AG04450 (cell line): ENCODE measurements around the gene VWA3A. TPM values are rescaled to one million over a fixed set of nuclear protein-coding genes. Genes with fewer than 3 reads are reported as not detected.
"Not testable (repeated sequence)": the region's sequence is repeated elsewhere in the genome, so short reads cannot be mapped to it uniquely, and the experiment has no call there.

Experiments used
- CTCF ChIA-PET: fragments of 300-600, 350-600 bp; formaldehyde crosslinking; extraction: SDS; loops from one replicate; lab custom pipeline; 2022; ENCODE audit warnings: antibody characterized with exemption, inconsistent platforms; lab: Charles Lee
- POLR2A ChIA-PET: fragments of 350-600 bp; formaldehyde crosslinking; extraction: SDS; loops from one replicate; lab custom pipeline; 2021; ENCODE audit warnings: antibody characterized with exemption, inconsistent platforms; lab: Yijun Ruan, JAX
- DNase-seq: peaks from one replicate; pipeline ENCODE4 v3.0.0-alpha.2; 2011; ENCODE audit warnings: low read depth, low spot score
- H3K27ac ChIP-seq: one replicate; pipeline ENCODE4 v1.5.1; 2012; ENCODE audit warnings: low read depth, low read length, control low read depth
- H3K27me3 ChIP-seq: one replicate; pipeline ENCODE4 v1.6.0; 2012; ENCODE audit warnings: low read length; ENCODE audit not compliant: control insufficient read depth, insufficient read depth
- H3K4me3 ChIP-seq: 2 replicates; pipeline ENCODE4 v1.5.1; 2011; ENCODE audit warnings: mild to moderate bottlenecking, low read depth, low read length, control low read depth
- H3K9me3 ChIP-seq: 2 replicates; pipeline ENCODE4 v1.5.1; 2012; ENCODE audit warnings: low read length; ENCODE audit not compliant: control insufficient read depth, insufficient read depth
- polyA minus RNA-seq: library from RNA; depleted of rRNA, polyadenylated mRNA; stranded (reverse); fragments of >200 nt; gene quantifications from 2 replicates; pipeline ENCODE4 v1.2.3, GENCODE V29; 2011; rRNA and poly(A)+ RNA removed
- polyA plus RNA-seq: library from polyadenylated mRNA; depleted of rRNA; stranded (reverse); fragments of >200 nt; gene quantifications from 2 replicates; pipeline ENCODE4 v1.2.3, GENCODE V29; 2011; rRNA removed
- TF ChIP-seq, protein P1 (sequence below): IDR thresholded peaks from 2 replicates; pipeline ENCODE4 v1.5.1; 2011; ENCODE audit warnings: low read depth, low read length, control low read depth, inconsistent platforms

The VWA3A gene, protein sequence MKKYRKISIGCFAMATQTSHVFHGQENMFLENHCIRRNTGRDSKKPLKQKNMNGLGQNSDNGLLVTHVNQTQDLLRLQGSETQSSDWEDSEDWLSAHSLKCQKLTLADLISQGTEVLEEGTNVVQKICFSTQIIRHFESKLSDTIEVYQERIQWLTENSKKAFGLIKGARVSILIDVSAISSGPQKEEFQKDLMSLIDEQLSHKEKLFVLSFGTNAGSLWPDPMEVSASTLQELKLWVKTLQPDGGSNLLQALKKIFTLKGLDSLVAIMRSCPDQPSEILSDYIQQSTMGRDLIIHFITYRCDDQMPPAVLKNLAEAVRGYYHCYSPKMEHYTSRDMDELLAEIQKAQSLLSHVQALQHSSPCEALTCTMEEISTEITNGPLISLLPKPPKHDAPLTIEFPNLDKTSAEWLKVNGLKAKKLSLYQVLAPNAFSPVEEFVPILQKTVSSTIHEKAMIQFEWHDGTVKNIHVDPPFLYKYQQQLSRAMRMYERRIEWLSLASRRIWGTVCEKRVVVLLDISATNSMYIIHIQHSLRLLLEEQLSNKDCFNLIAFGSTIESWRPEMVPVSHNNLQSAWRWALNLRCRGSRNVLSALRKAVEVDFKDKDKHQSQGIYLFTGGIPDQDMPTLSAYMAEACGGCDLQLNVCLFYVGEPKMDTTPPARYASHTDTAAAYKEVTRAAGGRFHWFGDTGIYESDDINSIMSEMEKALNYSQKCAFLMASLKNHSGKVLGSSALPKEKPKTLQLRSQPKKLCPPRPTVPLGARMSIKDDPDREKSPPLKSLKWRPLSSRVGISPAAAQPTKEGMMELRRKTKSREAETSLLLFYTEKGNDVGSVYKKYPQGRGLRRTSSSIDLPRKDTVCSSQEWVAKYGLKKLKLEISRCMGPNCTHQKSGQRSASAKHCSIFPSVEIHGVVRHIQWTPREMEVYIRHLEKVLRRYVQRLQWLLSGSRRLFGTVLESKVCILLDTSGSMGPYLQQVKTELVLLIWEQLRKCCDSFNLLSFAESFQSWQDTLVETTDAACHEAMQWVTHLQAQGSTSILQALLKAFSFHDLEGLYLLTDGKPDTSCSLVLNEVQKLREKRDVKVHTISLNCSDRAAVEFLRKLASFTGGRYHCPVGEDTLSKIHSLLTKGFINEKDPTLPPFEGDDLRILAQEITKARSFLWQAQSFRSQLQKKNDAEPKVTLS
- polyA plus RNA-seq (not detected in 2 replicates), polyA minus RNA-seq (not detected in 2 replicates)

DNA sequence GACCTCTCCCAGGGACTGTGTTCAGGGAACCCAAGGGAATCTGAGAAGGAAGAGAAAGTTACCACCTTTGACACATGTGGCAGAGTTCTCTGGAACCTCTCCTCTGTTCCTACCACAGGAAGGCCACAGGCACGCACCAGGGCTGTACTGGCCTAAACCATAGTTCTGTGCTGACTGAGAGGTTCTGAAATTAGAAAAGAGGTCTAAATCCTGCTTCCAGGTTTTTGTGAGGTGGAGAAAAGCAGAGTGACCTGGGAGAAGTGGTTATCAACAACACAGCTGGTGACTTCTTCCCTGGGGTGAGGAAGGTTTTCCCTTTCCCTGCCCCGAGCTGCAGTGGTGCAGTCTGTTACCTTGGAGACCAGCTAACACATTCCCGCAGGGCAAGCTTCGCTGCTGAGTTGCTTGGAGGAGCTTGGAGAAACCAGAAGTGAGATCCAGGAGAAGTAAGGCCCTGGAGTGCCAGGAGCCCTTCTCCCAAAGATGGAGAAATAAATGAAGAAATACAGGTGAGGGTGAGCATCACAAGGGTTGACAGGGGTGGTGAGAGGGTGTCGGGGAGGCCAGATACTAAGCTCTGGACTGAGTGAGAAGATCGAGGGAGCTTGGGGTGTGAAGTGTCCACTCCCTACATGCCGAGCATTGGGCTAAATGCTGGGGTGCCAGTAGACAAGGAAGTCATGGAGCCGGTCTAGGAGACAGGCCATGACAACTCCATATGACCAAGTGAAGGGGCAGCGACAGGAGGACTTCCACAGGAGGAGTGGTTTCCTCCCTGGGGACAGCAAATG, at the start of gene VWA3A:
TSS of gene VWA3A (plus strand) at position 399 of the 791 bp plus-strand sequence. CDS start at position 496, 97 bp downstream.
- peaks cover 6% of the 10 kb centered on the region for H3K27me3 ChIP-seq
- TF ChIP-seq, protein P1, sequence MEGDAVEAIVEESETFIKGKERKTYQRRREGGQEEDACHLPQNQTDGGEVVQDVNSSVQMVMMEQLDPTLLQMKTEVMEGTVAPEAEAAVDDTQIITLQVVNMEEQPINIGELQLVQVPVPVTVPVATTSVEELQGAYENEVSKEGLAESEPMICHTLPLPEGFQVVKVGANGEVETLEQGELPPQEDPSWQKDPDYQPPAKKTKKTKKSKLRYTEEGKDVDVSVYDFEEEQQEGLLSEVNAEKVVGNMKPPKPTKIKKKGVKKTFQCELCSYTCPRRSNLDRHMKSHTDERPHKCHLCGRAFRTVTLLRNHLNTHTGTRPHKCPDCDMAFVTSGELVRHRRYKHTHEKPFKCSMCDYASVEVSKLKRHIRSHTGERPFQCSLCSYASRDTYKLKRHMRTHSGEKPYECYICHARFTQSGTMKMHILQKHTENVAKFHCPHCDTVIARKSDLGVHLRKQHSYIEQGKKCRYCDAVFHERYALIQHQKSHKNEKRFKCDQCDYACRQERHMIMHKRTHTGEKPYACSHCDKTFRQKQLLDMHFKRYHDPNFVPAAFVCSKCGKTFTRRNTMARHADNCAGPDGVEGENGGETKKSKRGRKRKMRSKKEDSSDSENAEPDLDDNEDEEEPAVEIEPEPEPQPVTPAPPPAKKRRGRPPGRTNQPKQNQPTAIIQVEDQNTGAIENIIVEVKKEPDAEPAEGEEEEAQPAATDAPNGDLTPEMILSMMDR: no peak
- POLR2A ChIA-PET: no interaction called here
- H3K27ac ChIP-seq: peak within 1 kb of the TSS; percentile 61
- peak; percentile 27 for DNase-seq
- no peak within 1 kb of the TSS for H3K4me3 ChIP-seq
- no peaks in the 10 kb centered on the region for H3K9me3 ChIP-seq
- CTCF ChIA-PET: interaction anchor here (1.1 to 7.6 kb wide), 2 partner anchors 14 to 91 kb away, joined by 4 to 96 read pairs; no protein-coding TSS in a partner anchor

DNA sequence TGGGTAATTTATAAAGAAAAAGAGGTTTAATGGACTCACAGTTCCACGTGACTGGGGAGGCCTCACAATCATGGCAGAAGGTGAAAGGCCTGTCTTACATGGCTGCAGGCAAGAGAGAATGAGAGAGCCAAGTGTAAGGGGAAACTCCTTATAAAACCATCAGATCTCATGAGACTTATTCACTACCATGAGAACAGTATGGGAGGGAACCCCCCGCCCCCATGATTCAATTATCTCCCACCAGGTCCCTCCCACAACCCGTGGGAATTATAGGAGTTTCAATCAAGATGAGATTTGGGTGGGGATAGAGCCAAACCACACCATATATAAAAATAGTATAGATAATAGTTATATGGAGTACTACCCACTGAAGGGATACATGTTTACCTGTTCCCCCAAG, 48.5 kb upstream of the VWA3A start:
- H3K27ac ChIP-seq, POLR2A ChIA-PET, H3K27me3 ChIP-seq, H3K9me3 ChIP-seq, H3K4me3 ChIP-seq, DNase-seq: not testable (repeated sequence)
- CTCF ChIA-PET: interaction anchor here (0.6 to 1.7 kb wide), 2 partner anchors 34 to 856 kb away, joined by 5 to 15 read pairs; no protein-coding TSS in a partner anchor

DNA sequence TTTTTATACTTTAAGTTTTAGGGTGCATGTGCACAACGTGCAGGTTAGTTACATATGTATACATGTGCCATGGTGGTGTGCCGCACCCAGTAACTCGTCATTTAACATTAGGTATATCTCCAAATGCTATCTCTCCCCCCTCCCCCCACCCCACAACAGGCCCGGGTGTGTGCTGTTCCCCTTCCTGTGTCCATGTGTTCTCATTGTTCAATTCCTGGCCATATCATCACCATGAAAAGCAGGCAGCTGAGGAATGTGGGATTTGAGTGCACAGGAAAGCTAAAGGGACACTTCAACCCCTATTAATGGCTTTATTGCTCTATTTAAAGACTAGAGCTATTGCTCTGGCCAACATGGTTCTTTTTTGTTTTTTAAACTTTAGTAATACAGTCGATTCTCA, 46.5 kb upstream of the VWA3A start:
- POLR2A ChIA-PET, H3K9me3 ChIP-seq, DNase-seq, H3K27ac ChIP-seq, H3K4me3 ChIP-seq, H3K27me3 ChIP-seq: not testable (repeated sequence)
- CTCF ChIA-PET: interaction anchor here (2.4 kb wide), 1 partner anchor 32 kb away, joined by 18 read pairs; no protein-coding TSS in a partner anchor

DNA sequence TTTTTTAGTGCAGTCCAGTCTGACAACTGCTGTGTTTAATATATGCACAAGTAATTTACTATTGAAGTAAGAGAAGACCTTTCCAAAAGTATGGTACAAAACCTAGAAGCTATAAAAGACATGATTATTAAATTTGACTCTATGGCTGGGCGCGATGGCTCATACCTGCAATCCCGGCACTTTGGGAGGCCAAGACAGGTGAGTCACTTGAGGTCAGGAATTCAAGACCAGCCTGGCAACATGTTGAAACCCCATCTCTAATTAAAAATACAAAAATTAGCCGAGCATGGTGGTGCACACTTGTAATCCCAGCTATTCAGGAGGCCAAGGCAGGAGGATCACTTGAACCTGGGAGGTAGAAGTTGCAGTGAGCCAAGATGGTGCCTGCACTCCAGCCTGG, 41.4 kb upstream of the VWA3A start:
- H3K27me3 ChIP-seq: no peaks in the 10 kb centered on the region
- ChIA-PET POLR2A (no interaction called here), CTCF (interaction anchor here (1.0 to 3.7 kb wide), 2 partner anchors 27 to 51 kb away, joined by 3 to 41 read pairs; no protein-coding TSS in a partner anchor)
- no peak overlapping the region for H3K27ac ChIP-seq
- no peak overlapping the region for H3K4me3 ChIP-seq
- TF ChIP-seq, protein P1: no peak
- H3K9me3 ChIP-seq: no peaks in the 10 kb centered on the region
- no peak for DNase-seq

DNA sequence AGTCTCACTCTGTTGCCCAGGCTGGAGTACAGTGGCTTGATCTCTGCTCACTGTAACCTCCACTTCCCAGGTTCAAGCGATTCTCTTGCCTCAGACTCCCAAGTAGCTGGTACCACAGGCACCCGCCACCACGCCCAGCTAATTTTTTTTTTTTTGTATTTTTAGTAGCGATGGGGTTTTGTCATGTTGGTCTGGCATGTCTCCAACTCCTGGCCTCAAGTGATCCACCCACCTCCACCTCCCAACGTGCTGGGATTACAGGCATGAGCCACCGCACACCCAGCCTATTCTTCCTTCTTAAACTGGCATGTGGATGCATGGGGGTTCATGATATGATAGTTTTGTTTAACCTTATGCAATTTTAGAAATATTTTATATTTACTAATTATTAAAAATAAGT, 39.4 kb upstream of the VWA3A start:
- POLR2A ChIA-PET: interaction anchor here (0.6 kb wide), 1 partner anchor 866 kb away, joined by 9 read pairs; no protein-coding TSS in a partner anchor

More for the DNA sequence above, 39.4 kb upstream of the VWA3A start:
- DNase-seq: no peak
- Histone ChIP-seq H3K9me3 (no peaks in the 10 kb centered on the region), H3K27ac (no peak overlapping the region), H3K27me3 (no peaks in the 10 kb centered on the region), H3K4me3 (no peak overlapping the region)
- TF ChIP-seq, protein P1: no peak
- CTCF ChIA-PET: no interaction called here
